ENCODE data around the gene CHRND.

Gene CHRND

DNA sequence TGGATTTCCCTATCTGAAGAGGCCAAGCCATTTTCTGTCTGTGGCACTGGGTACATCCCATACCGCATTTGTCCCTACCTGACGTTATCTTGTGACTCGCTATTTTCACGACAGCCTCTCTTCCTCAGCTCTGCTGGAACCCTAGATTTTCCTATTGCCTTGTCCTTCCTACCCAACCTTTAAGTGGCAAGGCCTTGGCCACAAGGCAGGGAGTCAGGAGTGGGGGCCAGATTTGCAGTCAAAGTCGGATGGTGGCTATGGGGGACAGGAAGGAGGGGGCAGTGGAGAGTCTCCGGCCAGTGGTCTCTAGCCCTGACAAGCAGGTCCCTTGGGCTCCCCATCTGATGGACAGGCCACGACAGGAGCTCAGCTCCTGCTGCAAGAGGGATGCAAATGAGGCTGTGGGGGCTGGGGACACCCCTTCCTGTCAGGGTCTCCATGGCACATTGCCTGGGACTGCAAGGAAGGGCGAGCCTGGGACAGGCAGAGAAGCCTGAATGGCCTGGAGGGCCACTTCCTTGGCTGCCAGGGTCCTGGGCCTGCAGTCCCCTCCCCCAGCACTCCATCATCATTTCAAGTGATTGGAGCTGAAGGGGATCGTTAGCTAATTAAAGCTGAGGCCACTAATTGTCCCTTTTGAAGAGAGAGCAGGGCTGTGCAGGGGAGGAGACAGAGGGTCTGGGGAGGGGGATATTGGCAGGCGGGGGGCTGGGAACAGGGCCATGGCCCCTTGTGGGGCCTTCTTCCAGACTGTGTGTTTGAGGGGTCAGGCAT is 32.1 kb upstream of the CHRND start:
- CTCF ChIA-PET = interaction anchor here (1.1 kb wide), 1 partner anchor 27 kb away, joined by 3 read pairs; no protein-coding TSS in a partner anchor
- POLR2A ChIA-PET = no interaction called here
- Histone ChIP-seq H3K4me1 (ENCODE audit: control insufficient read depth, insufficient read depth, low read length) (no peaks in the 10 kb centered on the region), H3K36me3 (ENCODE audit: control insufficient read depth in 2 of 2, insufficient read depth in 1 of 2, low read length in 2 of 2) (no peaks in the 10 kb centered on the region), H3K4me3 (ENCODE audit: low read depth, low read length) (no peak overlapping the region), H3K9me3 (ENCODE audit: control insufficient read depth, insufficient read depth, low read depth, low read length) (no peaks in the 10 kb centered on the region), H3K27ac (ENCODE audit: extremely low read depth, low read depth, low read length) (no peak overlapping the region)
- TF ChIP-seq ZNF670 (tag by site-specific recombination; IDR thresholded peaks at IDR 0.05; ENCODE audit: low read depth) (no peak), ZFHX2 (tag by site-specific recombination; conservative IDR thresholded peaks at IDR 0.05) (no peak), ZNF404 (tag by site-specific recombination; IDR thresholded peaks at IDR 0.05) (no peak), RBAK (tag by site-specific recombination; IDR thresholded peaks at IDR 0.05) (no peak), ZNF133 (tag by site-specific recombination; IDR thresholded peaks at IDR 0.05) (no peak), ZNF561 (tag by site-specific recombination; IDR thresholded peaks at IDR 0.05; ENCODE audit: borderline replicate concordance) (no peak), ZSCAN16 (tag by site-specific recombination; IDR thresholded peaks at IDR 0.05) (no peak), ZSCAN30 (tag by site-specific recombination; IDR thresholded peaks at IDR 0.05) (no peak), KLF10 (tag by site-specific recombination; IDR thresholded peaks at IDR 0.05) (no peak), ZNF426 (tag by site-specific recombination; IDR thresholded peaks at IDR 0.05) (no peak)
- TF ChIP-seq, protein P1, sequence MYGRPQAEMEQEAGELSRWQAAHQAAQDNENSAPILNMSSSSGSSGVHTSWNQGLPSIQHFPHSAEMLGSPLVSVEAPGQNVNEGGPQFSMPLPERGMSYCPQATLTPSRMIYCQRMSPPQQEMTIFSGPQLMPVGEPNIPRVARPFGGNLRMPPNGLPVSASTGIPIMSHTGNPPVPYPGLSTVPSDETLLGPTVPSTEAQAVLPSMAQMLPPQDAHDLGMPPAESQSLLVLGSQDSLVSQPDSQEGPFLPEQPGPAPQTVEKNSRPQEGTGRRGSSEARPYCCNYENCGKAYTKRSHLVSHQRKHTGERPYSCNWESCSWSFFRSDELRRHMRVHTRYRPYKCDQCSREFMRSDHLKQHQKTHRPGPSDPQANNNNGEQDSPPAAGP (tag by site-specific recombination; IDR thresholded peaks at IDR 0.05) = no peak
- TF ChIP-seq, protein P2, sequence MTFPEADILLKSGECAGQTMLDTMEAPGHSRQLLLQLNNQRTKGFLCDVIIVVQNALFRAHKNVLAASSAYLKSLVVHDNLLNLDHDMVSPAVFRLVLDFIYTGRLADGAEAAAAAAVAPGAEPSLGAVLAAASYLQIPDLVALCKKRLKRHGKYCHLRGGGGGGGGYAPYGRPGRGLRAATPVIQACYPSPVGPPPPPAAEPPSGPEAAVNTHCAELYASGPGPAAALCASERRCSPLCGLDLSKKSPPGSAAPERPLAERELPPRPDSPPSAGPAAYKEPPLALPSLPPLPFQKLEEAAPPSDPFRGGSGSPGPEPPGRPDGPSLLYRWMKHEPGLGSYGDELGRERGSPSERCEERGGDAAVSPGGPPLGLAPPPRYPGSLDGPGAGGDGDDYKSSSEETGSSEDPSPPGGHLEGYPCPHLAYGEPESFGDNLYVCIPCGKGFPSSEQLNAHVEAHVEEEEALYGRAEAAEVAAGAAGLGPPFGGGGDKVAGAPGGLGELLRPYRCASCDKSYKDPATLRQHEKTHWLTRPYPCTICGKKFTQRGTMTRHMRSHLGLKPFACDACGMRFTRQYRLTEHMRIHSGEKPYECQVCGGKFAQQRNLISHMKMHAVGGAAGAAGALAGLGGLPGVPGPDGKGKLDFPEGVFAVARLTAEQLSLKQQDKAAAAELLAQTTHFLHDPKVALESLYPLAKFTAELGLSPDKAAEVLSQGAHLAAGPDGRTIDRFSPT (tag by site-specific recombination; IDR thresholded peaks at IDR 0.05) = no peak
- TF ChIP-seq, protein P3, sequence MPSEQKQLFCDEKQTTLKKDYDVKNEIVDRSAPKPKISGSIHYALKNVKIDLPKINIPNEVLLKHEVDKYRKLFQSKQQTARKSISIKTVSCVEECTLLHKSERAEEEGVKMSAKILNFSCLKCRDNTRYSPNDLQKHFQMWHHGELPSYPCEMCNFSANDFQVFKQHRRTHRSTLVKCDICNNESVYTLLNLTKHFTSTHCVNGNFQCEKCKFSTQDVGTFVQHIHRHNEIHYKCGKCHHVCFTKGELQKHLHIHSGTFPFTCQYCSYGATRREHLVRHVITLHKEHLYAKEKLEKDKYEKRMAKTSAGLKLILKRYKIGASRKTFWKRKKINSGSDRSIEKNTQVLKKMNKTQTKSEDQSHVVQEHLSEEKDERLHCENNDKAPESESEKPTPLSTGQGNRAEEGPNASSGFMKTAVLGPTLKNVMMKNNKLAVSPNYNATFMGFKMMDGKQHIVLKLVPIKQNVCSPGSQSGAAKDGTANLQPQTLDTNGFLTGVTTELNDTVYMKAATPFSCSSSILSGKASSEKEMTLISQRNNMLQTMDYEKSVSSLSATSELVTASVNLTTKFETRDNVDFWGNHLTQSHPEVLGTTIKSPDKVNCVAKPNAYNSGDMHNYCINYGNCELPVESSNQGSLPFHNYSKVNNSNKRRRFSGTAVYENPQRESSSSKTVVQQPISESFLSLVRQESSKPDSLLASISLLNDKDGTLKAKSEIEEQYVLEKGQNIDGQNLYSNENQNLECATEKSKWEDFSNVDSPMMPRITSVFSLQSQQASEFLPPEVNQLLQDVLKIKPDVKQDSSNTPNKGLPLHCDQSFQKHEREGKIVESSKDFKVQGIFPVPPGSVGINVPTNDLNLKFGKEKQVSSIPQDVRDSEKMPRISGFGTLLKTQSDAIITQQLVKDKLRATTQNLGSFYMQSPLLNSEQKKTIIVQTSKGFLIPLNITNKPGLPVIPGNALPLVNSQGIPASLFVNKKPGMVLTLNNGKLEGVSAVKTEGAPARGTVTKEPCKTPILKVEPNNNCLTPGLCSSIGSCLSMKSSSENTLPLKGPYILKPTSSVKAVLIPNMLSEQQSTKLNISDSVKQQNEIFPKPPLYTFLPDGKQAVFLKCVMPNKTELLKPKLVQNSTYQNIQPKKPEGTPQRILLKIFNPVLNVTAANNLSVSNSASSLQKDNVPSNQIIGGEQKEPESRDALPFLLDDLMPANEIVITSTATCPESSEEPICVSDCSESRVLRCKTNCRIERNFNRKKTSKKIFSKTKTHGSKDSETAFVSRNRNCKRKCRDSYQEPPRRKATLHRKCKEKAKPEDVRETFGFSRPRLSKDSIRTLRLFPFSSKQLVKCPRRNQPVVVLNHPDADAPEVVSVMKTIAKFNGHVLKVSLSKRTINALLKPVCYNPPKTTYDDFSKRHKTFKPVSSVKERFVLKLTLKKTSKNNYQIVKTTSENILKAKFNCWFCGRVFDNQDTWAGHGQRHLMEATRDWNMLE (tag by site-specific recombination; conservative IDR thresholded peaks at IDR 0.05; ENCODE audit: low read depth) = no peak
- TF ChIP-seq, protein P4, sequence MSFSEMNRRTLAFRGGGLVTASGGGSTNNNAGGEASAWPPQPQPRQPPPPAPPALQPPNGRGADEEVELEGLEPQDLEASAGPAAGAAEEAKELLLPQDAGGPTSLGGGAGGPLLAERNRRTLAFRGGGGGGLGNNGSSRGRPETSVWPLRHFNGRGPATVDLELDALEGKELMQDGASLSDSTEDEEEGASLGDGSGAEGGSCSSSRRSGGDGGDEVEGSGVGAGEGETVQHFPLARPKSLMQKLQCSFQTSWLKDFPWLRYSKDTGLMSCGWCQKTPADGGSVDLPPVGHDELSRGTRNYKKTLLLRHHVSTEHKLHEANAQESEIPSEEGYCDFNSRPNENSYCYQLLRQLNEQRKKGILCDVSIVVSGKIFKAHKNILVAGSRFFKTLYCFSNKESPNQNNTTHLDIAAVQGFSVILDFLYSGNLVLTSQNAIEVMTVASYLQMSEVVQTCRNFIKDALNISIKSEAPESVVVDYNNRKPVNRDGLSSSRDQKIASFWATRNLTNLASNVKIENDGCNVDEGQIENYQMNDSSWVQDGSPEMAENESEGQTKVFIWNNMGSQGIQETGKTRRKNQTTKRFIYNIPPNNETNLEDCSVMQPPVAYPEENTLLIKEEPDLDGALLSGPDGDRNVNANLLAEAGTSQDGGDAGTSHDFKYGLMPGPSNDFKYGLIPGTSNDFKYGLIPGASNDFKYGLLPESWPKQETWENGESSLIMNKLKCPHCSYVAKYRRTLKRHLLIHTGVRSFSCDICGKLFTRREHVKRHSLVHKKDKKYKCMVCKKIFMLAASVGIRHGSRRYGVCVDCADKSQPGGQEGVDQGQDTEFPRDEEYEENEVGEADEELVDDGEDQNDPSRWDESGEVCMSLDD (tag by site-specific recombination; IDR thresholded peaks at IDR 0.05) = no peak
- TF ChIP-seq, protein P5, sequence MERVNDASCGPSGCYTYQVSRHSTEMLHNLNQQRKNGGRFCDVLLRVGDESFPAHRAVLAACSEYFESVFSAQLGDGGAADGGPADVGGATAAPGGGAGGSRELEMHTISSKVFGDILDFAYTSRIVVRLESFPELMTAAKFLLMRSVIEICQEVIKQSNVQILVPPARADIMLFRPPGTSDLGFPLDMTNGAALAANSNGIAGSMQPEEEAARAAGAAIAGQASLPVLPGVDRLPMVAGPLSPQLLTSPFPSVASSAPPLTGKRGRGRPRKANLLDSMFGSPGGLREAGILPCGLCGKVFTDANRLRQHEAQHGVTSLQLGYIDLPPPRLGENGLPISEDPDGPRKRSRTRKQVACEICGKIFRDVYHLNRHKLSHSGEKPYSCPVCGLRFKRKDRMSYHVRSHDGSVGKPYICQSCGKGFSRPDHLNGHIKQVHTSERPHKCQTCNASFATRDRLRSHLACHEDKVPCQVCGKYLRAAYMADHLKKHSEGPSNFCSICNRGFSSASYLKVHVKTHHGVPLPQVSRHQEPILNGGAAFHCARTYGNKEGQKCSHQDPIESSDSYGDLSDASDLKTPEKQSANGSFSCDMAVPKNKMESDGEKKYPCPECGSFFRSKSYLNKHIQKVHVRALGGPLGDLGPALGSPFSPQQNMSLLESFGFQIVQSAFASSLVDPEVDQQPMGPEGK (tag by site-specific recombination; IDR thresholded peaks at IDR 0.05) = no peak
- TF ChIP-seq, protein P6, sequence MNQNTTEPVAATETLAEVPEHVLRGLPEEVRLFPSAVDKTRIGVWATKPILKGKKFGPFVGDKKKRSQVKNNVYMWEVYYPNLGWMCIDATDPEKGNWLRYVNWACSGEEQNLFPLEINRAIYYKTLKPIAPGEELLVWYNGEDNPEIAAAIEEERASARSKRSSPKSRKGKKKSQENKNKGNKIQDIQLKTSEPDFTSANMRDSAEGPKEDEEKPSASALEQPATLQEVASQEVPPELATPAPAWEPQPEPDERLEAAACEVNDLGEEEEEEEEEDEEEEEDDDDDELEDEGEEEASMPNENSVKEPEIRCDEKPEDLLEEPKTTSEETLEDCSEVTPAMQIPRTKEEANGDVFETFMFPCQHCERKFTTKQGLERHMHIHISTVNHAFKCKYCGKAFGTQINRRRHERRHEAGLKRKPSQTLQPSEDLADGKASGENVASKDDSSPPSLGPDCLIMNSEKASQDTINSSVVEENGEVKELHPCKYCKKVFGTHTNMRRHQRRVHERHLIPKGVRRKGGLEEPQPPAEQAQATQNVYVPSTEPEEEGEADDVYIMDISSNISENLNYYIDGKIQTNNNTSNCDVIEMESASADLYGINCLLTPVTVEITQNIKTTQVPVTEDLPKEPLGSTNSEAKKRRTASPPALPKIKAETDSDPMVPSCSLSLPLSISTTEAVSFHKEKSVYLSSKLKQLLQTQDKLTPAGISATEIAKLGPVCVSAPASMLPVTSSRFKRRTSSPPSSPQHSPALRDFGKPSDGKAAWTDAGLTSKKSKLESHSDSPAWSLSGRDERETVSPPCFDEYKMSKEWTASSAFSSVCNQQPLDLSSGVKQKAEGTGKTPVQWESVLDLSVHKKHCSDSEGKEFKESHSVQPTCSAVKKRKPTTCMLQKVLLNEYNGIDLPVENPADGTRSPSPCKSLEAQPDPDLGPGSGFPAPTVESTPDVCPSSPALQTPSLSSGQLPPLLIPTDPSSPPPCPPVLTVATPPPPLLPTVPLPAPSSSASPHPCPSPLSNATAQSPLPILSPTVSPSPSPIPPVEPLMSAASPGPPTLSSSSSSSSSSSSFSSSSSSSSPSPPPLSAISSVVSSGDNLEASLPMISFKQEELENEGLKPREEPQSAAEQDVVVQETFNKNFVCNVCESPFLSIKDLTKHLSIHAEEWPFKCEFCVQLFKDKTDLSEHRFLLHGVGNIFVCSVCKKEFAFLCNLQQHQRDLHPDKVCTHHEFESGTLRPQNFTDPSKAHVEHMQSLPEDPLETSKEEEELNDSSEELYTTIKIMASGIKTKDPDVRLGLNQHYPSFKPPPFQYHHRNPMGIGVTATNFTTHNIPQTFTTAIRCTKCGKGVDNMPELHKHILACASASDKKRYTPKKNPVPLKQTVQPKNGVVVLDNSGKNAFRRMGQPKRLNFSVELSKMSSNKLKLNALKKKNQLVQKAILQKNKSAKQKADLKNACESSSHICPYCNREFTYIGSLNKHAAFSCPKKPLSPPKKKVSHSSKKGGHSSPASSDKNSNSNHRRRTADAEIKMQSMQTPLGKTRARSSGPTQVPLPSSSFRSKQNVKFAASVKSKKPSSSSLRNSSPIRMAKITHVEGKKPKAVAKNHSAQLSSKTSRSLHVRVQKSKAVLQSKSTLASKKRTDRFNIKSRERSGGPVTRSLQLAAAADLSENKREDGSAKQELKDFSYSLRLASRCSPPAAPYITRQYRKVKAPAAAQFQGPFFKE (tag by site-specific recombination; IDR thresholded peaks at IDR 0.05; ENCODE audit: borderline replicate concordance) = no peak
